Peyer's patch (tissue), 4 donors: ENCODE results near the gene NPEPL1. TPM values are rescaled to one million over a fixed set of nuclear protein-coding genes. Genes with fewer than 3 reads are reported as not detected.

Experiments
- DNase-seq, 3 donors: peaks; one replicate each; pipeline ENCODE4 v3.0.0-alpha.2; 2017 to 2019
- H3K27ac ChIP-seq, 4 donors: fragments of 200-600 bp; sonication (generic); one replicate each; pipeline ENCODE4 v1.5.1; 2016 to 2019
- H3K27me3 ChIP-seq, 2 donors: fragments of 200-600 bp; sonication (generic); one replicate each; pipeline ENCODE4 v1.5.1; 2019
- H3K36me3 ChIP-seq, 3 donors: fragments of 200-600 bp; sonication (generic); one replicate each; pipeline ENCODE4 v1.5.1; 2016 to 2019
- H3K4me1 ChIP-seq, 4 donors: fragments of 200-600 bp; sonication (generic); one replicate each; pipeline ENCODE4 v1.5.1; 2016 to 2019
- H3K4me3 ChIP-seq, 4 donors: fragments of 200-600 bp; sonication (generic); 1 replicate in 3 of 4; 2 replicates in 1 of 4; pipeline ENCODE4 v1.5.1; 2016 to 2019; ENCODE audit warnings: mild to moderate bottlenecking in 1 of 4
- H3K9me3 ChIP-seq, 4 donors: fragments of 200-600 bp; sonication (generic); one replicate each; pipeline ENCODE4 v1.5.1; 2016 to 2019; ENCODE audit warnings: mild to moderate bottlenecking in 1 of 4
- POLR2A ChIP-seq, 2 donors: fragments of 450-650 bp; IDR thresholded peaks; one replicate each; pipeline ENCODE4 v1.5.1; 2017; ENCODE audit warnings: antibody characterized with exemption in 2 of 2, mild to moderate bottlenecking in 2 of 2, moderate library complexity in 2 of 2
- total RNA-seq, 4 donors: library from RNA; depleted of rRNA; stranded (reverse); fragments of >200 nt; gene quantifications; one replicate each; pipeline ENCODE4 v1.1.0, GENCODE V29; 2016
- TF ChIP-seq, protein P1 (sequence below), 6 experiments: fragments of 450-650 bp in 4 of 6; fragments of 200-600 bp in 2 of 6; sonication (generic) in 1 of 6; IDR thresholded peaks; one replicate each; pipeline ENCODE4 v1.5.1; 2017 to 2019; ENCODE audit warnings: antibody characterized with exemption in 6 of 6, mild to moderate bottlenecking in 3 of 6, moderate library complexity in 1 of 6

NPEPL1 gene
- total RNA-seq, 4 donors from 2014 or later, result 36.3 to 80.4 (median 63.0) TPM

DNA sequence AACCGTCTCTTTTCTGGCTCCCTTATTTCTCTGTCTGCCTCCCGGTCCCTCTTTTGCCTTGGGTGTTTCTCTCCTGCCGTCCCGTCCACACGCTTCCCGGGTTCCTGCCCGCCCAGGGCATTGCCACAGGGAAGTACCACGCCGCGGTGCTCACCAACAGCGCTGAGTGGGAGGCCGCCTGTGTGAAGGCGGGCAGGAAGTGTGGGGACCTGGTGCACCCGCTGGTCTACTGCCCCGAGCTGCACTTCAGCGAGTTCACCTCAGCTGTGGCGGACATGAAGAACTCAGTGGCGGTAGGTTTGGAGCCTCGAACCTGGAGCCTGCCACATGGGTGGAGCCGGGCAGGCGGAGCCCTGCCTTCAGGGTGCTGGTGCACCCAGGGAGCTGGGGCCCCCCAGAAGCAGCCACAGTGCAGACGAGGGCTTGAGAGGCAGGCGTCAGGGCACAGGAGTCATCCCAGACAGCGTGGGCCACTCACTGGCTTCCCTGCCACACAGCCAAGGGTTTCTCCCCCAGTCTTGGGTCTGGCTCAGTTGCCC is 21.3 kb downstream of the NPEPL1 start:
- no peaks in the 10 kb centered on the region for H3K27me3 ChIP-seq
- no peaks in the 10 kb centered on the region for H3K4me1 ChIP-seq
- no peaks in the 10 kb centered on the region for H3K36me3 ChIP-seq
- H3K27ac ChIP-seq, result no peak overlapping the region
- H3K4me3 ChIP-seq, result no peak overlapping the region
- peak in 2 of 3 donors; percentile 13 to 29 for DNase-seq
- H3K9me3 ChIP-seq, result no peaks in the 10 kb centered on the region
- TF ChIP-seq, protein P1, sequence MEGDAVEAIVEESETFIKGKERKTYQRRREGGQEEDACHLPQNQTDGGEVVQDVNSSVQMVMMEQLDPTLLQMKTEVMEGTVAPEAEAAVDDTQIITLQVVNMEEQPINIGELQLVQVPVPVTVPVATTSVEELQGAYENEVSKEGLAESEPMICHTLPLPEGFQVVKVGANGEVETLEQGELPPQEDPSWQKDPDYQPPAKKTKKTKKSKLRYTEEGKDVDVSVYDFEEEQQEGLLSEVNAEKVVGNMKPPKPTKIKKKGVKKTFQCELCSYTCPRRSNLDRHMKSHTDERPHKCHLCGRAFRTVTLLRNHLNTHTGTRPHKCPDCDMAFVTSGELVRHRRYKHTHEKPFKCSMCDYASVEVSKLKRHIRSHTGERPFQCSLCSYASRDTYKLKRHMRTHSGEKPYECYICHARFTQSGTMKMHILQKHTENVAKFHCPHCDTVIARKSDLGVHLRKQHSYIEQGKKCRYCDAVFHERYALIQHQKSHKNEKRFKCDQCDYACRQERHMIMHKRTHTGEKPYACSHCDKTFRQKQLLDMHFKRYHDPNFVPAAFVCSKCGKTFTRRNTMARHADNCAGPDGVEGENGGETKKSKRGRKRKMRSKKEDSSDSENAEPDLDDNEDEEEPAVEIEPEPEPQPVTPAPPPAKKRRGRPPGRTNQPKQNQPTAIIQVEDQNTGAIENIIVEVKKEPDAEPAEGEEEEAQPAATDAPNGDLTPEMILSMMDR (IDR thresholded peaks at IDR 0.05), result no peak
- TF ChIP-seq POLR2A (IDR thresholded peaks at IDR 0.05), result no peak

DNA sequence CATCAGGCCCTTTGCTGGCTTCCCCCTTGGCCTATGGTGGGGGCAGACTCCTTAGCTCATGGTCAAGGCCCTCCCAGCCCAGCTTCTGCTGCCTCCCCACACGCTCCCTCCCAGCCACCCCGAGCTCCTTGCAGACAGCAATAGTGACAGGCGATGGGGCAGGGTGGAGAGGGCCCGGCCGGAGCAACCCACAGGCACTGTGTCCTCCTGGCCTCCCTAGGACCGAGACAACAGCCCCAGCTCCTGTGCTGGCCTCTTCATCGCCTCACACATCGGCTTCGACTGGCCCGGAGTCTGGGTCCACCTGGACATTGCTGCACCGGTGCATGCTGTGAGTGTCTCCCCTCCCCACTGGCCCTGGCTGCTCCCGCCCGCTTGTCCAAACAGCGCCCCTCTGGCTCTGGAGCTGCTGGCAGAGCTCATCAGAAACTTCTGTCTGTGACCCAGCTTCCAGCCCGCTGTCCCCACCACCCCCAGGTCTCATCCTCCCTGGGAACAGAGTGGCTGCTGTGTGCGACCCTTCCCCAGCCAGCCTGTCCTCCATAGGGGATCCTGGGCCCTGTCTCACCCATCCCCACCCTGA is 21.8 kb downstream of the NPEPL1 start:
- H3K36me3 ChIP-seq, result no peaks in the 10 kb centered on the region
- TF ChIP-seq, protein P1 (IDR thresholded peaks at IDR 0.05), result no peak
- no peak for TF ChIP-seq POLR2A (IDR thresholded peaks at IDR 0.05)
- no peaks in the 10 kb centered on the region for H3K27me3 ChIP-seq
- no peaks in the 10 kb centered on the region for H3K4me1 ChIP-seq
- H3K27ac ChIP-seq, result no peak overlapping the region
- DNase-seq, result peak; percentile 13 to 44 (median 37)
- no peak overlapping the region for H3K4me3 ChIP-seq
- H3K9me3 ChIP-seq, result no peaks in the 10 kb centered on the region

DNA sequence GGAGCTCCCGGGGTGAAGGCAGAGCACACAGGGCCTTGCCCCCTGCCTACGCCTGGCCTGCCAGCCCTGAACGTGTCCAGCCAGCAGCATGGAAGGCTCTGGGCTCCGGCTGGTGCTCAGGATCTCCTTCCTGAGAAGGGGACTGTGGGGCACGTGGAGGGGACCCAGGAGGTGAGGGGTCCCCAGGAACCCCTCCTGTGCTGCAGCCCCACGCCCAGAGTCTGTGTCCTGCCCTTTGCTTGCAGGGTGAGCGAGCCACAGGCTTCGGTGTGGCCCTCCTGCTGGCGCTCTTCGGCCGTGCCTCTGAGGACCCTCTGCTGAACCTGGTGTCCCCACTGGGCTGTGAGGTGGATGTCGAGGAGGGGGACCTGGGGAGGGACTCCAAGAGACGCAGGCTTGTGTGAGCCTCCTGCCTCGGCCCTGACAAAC is 22.3 kb downstream of the NPEPL1 start:
- no peaks in the 10 kb centered on the region for H3K4me1 ChIP-seq
- H3K27me3 ChIP-seq, result no peaks in the 10 kb centered on the region
- DNase-seq, result no peak
- H3K4me3 ChIP-seq, result no peak overlapping the region
- H3K27ac ChIP-seq, result no peak overlapping the region
- H3K36me3 ChIP-seq, result no peaks in the 10 kb centered on the region
- no peaks in the 10 kb centered on the region for H3K9me3 ChIP-seq
- TF ChIP-seq, protein P1 (IDR thresholded peaks at IDR 0.05), result no peak
- no peak for TF ChIP-seq POLR2A (IDR thresholded peaks at IDR 0.05)

DNA sequence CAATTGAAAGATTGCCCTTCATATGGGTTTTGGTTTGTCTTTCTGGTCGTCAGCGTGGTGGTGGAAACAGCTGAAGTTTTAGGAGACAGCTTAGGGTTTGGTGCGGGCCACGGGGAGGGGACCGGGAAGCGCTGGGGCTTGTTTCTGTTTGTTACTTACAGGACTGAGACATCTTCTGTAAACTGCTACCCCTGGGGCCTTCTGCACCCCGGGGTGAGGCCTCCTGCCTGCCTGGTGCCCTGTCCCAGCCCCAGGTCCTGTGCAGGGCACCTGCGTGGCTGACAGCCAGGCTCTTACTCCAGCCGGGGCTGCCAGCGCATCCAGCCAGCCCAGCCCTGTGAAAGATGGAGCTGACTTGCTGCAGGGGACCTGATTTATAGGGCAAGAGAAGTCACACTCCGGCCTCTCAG is 22.8 kb downstream of the NPEPL1 start:
- no peak overlapping the region for H3K27ac ChIP-seq
- H3K4me1 ChIP-seq, result no peaks in the 10 kb centered on the region
- H3K27me3 ChIP-seq, result no peaks in the 10 kb centered on the region
- H3K36me3 ChIP-seq, result no peaks in the 10 kb centered on the region
- H3K9me3 ChIP-seq, result no peaks in the 10 kb centered on the region
- TF ChIP-seq POLR2A (IDR thresholded peaks at IDR 0.05), result no peak
- TF ChIP-seq, protein P1 (IDR thresholded peaks at IDR 0.05), result no peak
- no peak overlapping the region for H3K4me3 ChIP-seq
- peak in 1 of 3 donors; percentile 10 for DNase-seq

DNA sequence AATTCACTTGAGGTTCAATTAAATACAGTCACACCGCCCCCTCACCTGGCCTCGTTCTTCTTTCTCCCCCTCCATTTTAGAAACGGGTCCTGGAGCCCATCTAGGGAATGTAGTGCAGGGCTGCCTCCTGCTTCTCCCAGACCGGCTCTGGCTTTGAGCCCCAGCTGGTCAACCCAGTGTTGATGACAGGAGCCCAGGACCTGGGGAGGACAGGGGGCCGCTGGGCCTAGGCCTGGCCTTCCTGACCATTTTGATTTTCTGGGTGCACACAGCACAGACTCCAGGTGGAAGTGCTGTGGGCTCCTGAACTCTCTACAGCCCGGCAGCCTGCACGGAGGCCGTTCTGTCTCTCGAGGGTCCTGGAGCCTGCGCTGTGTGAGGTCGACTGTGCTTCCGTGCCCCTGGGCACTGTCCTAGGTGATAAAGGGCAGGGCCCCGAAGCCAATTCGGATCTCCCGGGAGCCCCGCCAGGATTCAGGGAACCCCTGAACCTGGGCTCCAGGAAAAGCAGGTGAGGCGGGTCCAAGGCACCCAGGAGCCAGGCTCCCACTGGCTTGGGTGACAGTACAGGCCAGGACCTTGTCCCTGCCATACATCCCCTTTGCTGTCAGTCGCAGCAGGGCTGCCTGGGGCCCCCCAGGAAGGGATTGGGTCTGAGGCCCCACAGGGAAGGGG is 23.3 kb downstream of the NPEPL1 start:
- peak in 1 of 3 donors; percentile 38 for DNase-seq
- no peaks in the 10 kb centered on the region for H3K4me1 ChIP-seq

More for the DNA sequence above, 23.3 kb downstream of the NPEPL1 start:
- H3K9me3 ChIP-seq, result no peaks in the 10 kb centered on the region
- no peak overlapping the region for H3K4me3 ChIP-seq
- no peaks in the 10 kb centered on the region for H3K36me3 ChIP-seq
- TF ChIP-seq, protein P1 (IDR thresholded peaks at IDR 0.05), result no peak
- no peak for TF ChIP-seq POLR2A (IDR thresholded peaks at IDR 0.05)
- no peak overlapping the region for H3K27ac ChIP-seq
- no peaks in the 10 kb centered on the region for H3K27me3 ChIP-seq
